ENCODE data around the gene RNF144B. TPM values are rescaled to one million over a fixed set of nuclear protein-coding genes. Genes with fewer than 3 reads are reported as not detected.

RNF144B gene
- total RNA-seq, 1 donor from 2014 or later: 14.1 TPM

DNA sequence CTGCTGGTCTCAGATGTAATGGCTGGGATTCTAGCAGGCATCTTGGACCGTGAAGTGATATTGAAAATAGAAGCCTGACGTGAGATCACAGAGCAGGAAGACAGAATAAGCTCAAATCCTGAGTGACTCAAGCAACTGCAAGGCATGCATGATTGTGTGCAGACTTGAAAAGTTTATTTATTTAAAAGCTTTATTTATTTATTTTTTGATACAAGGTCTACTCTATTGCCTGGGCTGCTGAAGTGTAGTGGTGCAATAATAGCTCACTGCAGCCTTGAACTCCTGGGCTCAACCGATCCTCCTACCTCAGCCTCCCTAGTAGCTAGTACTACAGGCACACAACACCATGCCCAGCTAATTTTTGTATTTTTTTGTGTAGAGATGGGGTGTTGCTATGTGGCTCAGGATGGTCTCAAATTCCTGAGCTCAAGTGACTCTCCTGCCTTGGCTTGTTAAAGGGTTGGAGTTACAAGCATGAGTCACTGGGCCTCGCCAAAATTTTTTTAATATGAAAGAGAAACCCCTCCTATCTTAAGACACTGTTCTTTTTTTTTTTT lies 40.1 kb upstream of the RNF144B start:
- Histone ChIP-seq H3K9me3 (replicated peaks) (no peaks in the 10 kb centered on the region), H3K4me1 (peaks cover 8% of the 10 kb centered on the region), H3K4me3 (no peak overlapping the region), H3K27me3 (ENCODE audit: low read depth) (peaks cover 3% of the 10 kb centered on the region), H3K27ac (replicated peaks) (no peak overlapping the region), H3K36me3 (no peaks in the 10 kb centered on the region)
- TF ChIP-seq, protein P1, sequence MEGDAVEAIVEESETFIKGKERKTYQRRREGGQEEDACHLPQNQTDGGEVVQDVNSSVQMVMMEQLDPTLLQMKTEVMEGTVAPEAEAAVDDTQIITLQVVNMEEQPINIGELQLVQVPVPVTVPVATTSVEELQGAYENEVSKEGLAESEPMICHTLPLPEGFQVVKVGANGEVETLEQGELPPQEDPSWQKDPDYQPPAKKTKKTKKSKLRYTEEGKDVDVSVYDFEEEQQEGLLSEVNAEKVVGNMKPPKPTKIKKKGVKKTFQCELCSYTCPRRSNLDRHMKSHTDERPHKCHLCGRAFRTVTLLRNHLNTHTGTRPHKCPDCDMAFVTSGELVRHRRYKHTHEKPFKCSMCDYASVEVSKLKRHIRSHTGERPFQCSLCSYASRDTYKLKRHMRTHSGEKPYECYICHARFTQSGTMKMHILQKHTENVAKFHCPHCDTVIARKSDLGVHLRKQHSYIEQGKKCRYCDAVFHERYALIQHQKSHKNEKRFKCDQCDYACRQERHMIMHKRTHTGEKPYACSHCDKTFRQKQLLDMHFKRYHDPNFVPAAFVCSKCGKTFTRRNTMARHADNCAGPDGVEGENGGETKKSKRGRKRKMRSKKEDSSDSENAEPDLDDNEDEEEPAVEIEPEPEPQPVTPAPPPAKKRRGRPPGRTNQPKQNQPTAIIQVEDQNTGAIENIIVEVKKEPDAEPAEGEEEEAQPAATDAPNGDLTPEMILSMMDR (IDR thresholded peaks at IDR 0.05; ENCODE audit: borderline replicate concordance): no peak
- intact Hi-C loops (cut with micrococcal nuclease): no loop called here
- DNase-seq: no peak

DNA sequence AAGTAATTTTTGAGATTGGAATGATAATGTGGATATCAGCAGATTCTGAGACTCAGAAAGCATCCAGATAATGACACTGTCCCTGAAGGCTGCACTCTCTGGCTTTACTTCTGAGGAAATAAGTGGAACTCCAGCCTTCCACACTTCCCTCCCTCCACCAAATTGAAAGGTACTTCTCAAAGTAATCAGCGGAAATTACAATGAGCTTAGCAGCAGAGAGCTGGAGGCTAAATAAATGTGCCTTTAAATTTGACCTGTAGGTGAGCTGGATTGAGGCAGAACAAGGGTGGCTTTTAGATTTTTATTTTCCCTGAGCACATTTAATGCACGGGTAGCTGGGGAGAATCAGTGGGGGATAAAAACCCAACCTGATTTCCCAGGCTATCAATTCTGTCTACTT lies 39.3 kb upstream of the RNF144B start:
- H3K4me1 ChIP-seq: peaks cover 8% of the 10 kb centered on the region
- H3K27ac ChIP-seq (replicated peaks): no peak overlapping the region
- peaks cover 3% of the 10 kb centered on the region for H3K27me3 ChIP-seq (ENCODE audit: low read depth)
- intact Hi-C loops (cut with micrococcal nuclease): no loop called here
- DNase-seq: no peak
- H3K9me3 ChIP-seq (replicated peaks): no peaks in the 10 kb centered on the region
- TF ChIP-seq, protein P1 (IDR thresholded peaks at IDR 0.05; ENCODE audit: borderline replicate concordance): no peak
- no peaks in the 10 kb centered on the region for H3K36me3 ChIP-seq
- no peak overlapping the region for H3K4me3 ChIP-seq

DNA sequence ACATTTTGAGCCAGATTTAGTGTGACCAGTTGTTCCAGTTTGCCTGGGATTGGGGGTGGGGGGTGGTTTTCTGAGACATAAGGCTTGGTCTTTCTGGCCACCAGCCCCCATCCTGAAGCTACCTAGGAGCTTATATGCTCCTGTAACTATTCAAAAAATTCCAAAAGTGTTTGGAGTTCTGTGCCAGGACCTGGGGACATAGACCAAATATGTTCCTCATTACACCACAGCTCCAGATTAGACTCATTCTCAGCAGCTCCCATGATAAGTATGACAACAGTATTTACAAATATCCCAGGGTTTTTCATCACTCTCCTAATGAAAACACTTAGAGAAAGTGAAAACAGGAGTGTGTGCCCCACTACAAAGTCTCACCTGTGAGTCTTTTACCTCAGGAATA lies 37.8 kb upstream of the RNF144B start:
- Histone ChIP-seq H3K36me3 (no peaks in the 10 kb centered on the region), H3K4me3 (no peak overlapping the region), H3K4me1 (no peaks in the 10 kb centered on the region), H3K27ac (replicated peaks) (no peak overlapping the region), H3K9me3 (replicated peaks) (no peaks in the 10 kb centered on the region), H3K27me3 (ENCODE audit: low read depth) (peaks cover 3% of the 10 kb centered on the region)
- no peak for DNase-seq
- TF ChIP-seq, protein P1 (IDR thresholded peaks at IDR 0.05; ENCODE audit: borderline replicate concordance): no peak
- intact Hi-C loops (cut with micrococcal nuclease): no loop called here

DNA sequence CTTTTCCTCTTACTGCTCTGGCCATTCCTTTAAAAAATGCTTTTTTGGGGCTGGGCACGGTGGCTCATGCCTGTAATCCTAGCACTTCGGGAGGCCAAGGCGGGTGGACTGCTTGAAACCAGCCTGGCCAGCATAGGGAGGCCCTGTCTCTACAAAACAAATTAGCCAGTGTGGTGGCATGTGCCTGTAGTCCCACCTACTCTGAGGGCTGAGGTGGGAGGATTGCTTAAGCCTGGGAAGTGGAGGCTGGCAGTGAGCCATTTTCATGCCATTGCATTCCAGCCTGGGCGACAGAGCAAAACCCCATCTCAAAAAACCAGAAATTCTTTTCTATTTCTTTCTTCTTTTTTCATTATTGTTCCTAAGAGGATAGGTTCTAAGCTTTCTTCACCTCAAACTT lies 36.9 kb upstream of the RNF144B start:
- H3K36me3 ChIP-seq: no peaks in the 10 kb centered on the region
- DNase-seq: no peak
- H3K4me1 ChIP-seq: no peaks in the 10 kb centered on the region
- intact Hi-C loops (cut with micrococcal nuclease): no loop called here
- no peak overlapping the region for H3K27ac ChIP-seq (replicated peaks)
- H3K27me3 ChIP-seq (ENCODE audit: low read depth): peaks cover 3% of the 10 kb centered on the region
- no peak overlapping the region for H3K4me3 ChIP-seq
- H3K9me3 ChIP-seq (replicated peaks): no peaks in the 10 kb centered on the region
- TF ChIP-seq, protein P1 (IDR thresholded peaks at IDR 0.05; ENCODE audit: borderline replicate concordance): no peak

DNA sequence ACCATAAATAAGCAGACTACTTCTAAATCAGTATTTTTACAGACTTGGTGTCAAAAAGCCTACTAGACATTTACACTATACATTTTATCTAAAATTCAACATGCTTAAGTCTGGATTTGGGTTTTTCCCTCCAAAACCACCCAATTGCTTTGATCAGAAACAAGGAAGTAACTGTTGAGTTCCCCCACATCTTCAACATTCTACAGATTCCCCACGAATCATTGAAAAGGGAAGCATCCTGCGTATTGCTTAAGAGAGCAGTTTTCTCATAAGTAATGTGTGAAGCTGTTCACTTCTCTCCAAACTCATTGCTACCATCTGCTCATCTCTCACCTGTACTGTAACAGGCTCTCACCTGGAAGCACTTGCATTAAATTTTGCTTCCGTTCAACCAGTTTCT lies 36.4 kb upstream of the RNF144B start:
- Histone ChIP-seq H3K27ac (replicated peaks) (no peak overlapping the region), H3K4me1 (no peaks in the 10 kb centered on the region), H3K27me3 (ENCODE audit: low read depth) (peaks cover 3% of the 10 kb centered on the region), H3K4me3 (no peak overlapping the region), H3K9me3 (replicated peaks) (no peaks in the 10 kb centered on the region), H3K36me3 (no peaks in the 10 kb centered on the region)
- intact Hi-C loops (cut with micrococcal nuclease): no loop called here
- TF ChIP-seq, protein P1 (IDR thresholded peaks at IDR 0.05; ENCODE audit: borderline replicate concordance): no peak
- no peak for DNase-seq

Measured in left ventricle myocardium inferior (tissue), 1 donor.